SU-DHL-6 (cell line): Measurements from ENCODE around the gene ZNF774.
"Not testable (repeated sequence)": the region's sequence is repeated elsewhere in the genome, so short reads cannot be mapped to it uniquely, and the experiment has no call there.

ENCODE experiments used
- H2AFZ ChIP-seq: fragments of 200-600 bp; sonication (generic); 2 replicates; pipeline ENCODE4 v1.6.1; 2014; ENCODE audit warnings: low read depth, mild to moderate bottlenecking, moderate library complexity, mixed read lengths, antibody characterized with exemption, low read length; ENCODE audit not compliant: severe bottlenecking
- H3F3A ChIP-seq: fragments of 200-600 bp; shearing (Covaris generic); 2 replicates; pipeline ENCODE4 v1.6.0; 2016; ENCODE audit warnings: antibody characterized with exemption, mild to moderate bottlenecking; ENCODE audit not compliant: insufficient read depth
- H3K27ac ChIP-seq: fragments of 200-600 bp; sonication (generic); 2 replicates; pipeline ENCODE4 v1.5.1; 2016; ENCODE audit warnings: low read depth, mild to moderate bottlenecking, low read length, moderate library complexity, mixed read lengths
- H3K27me3 ChIP-seq: fragments of 200-600 bp; sonication (generic), shearing (Covaris generic); 2 replicates; pipeline ENCODE4 v1.6.0; 2014; ENCODE audit warnings: mild to moderate bottlenecking, low read length
- H3K36me3 ChIP-seq: fragments of 200-600 bp; sonication (generic); 2 replicates; pipeline ENCODE4 v1.6.1; 2014; ENCODE audit warnings: mild to moderate bottlenecking, low read length, mixed read lengths
- H3K4me2 ChIP-seq: fragments of 300-600, 200-600 bp; shearing (Covaris generic), sonication (generic); 2 replicates; pipeline ENCODE4 v1.6.0; 2014; ENCODE audit warnings: low read length, low read depth, mild to moderate bottlenecking; ENCODE audit not compliant: poor library complexity, severe bottlenecking
- H3K4me3 ChIP-seq: fragments of 200-600 bp; sonication (generic); 2 replicates; pipeline ENCODE4 v1.5.1; 2014; ENCODE audit warnings: antibody characterized with exemption, low read length, mild to moderate bottlenecking, mixed read lengths; ENCODE audit not compliant: insufficient read depth, poor library complexity, severe bottlenecking
- H3K79me2 ChIP-seq: fragments of 200-600 bp; sonication (generic); 2 replicates; pipeline ENCODE4 v1.6.1; 2014; ENCODE audit warnings: mild to moderate bottlenecking, low read length, moderate library complexity; ENCODE audit not compliant: insufficient read depth
- H3K9ac ChIP-seq: fragments of 200-600 bp; sonication (generic); 2 replicates; pipeline ENCODE4 v1.7.0; 2014; ENCODE audit warnings: mild to moderate bottlenecking, low read length
- H3K9me2 ChIP-seq: fragments of 200-600 bp; sonication (generic); replicated peaks from 2 replicates; pipeline ENCODE4 v1.6.1; 2014; ENCODE audit warnings: low read length; ENCODE audit not compliant: insufficient read depth
- H3K9me3 ChIP-seq: fragments of 200-600 bp; sonication (generic); 2 replicates; pipeline ENCODE4 v1.6.1; 2014; ENCODE audit warnings: low read length, mixed read lengths; ENCODE audit not compliant: insufficient read depth
- H4K20me1 ChIP-seq: fragments of 200-600 bp; sonication (generic); 2 replicates; pipeline ENCODE4 v1.6.1; 2014; ENCODE audit warnings: low read depth, mild to moderate bottlenecking, antibody characterized with exemption, low read length, moderate library complexity, mixed read lengths
- CTCF ChIP-seq: fragments of 200-600 bp; sonication (generic); IDR thresholded peaks from one replicate; pipeline ENCODE4 v1.5.1; 2017; ENCODE audit warnings: antibody characterized with exemption, mild to moderate bottlenecking, low read length, moderate library complexity; ENCODE audit not compliant: insufficient read depth, poor library complexity, severe bottlenecking
- EZH2phosphoT487 ChIP-seq: fragments of 200-600 bp; sonication (generic), shearing (Covaris generic); conservative IDR thresholded peaks from 2 replicates; pipeline ENCODE4 v1.6.1; 2018; ENCODE audit warnings: mild to moderate bottlenecking, antibody characterized with exemption, low read length, moderate library complexity, mixed read lengths

Gene ZNF774

GRCh38 chr15:90408657-90409056 is 56.6 kb downstream of the ZNF774 start:
- Histone ChIP-seq H4K20me1 (peaks cover 18% of the 10 kb centered on the region), H3K4me2 (no peak overlapping the region), H3K9me3 (no peaks in the 10 kb centered on the region), H3K9me2 (no peaks in the 10 kb centered on the region), H3K27ac (no peak overlapping the region), H3K27me3 (no peaks in the 10 kb centered on the region), H2AFZ (no peak overlapping the region), H3K4me3 (no peak overlapping the region), H3K79me2 (peaks cover 86% of the 10 kb centered on the region), H3K36me3 (0 out of 2 replicates have a peak, but pooled peaks cover 4% of the 10 kb centered on the region), H3F3A (no peaks in the 10 kb centered on the region; the same call in 1 of the 2 replicates), H3K9ac (no peak overlapping the region)
- TF ChIP-seq EZH2phosphoT487 (no peak), CTCF (no peak)

DNA sequence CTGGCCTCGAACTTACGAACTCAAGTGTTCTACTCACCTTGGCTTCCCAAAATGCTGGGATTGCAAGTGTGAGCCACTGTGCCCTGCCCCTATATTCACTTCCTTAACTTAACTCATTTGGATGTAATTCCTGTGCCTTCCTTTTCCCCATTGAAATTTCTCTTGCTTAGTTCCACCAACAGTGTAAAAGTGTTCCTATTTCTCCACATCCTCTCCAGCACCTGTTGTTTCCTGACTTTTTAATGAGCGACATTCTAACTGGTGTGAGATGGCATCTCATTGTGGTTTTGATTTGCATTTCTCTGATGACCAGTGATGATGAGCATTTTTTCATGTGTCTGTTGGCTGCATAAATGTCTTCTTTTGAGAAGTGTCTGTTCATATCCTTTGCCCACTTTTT is 57.5 kb downstream of the ZNF774 start:
- H3K9me2 ChIP-seq, H3F3A ChIP-seq, H3K4me3 ChIP-seq, H3K4me2 ChIP-seq, H3K36me3 ChIP-seq, H3K9ac ChIP-seq, H3K27ac ChIP-seq, H3K9me3 ChIP-seq, H2AFZ ChIP-seq, H3K27me3 ChIP-seq: not testable (repeated sequence)
- H3K79me2 ChIP-seq, result peaks cover 81% of the 10 kb centered on the region
- H4K20me1 ChIP-seq, result peaks cover 18% of the 10 kb centered on the region

- not testable (repeated sequence) for H3F3A ChIP-seq, H3K4me3 ChIP-seq, H2AFZ ChIP-seq, H3K9ac ChIP-seq, H3K9me2 ChIP-seq, H3K4me2 ChIP-seq, H3K27ac ChIP-seq, H3K9me3 ChIP-seq, H3K36me3 ChIP-seq, H3K27me3 ChIP-seq
- Histone ChIP-seq H4K20me1 (peaks cover 14% of the 10 kb centered on the region; the same call in 1 of the 2 replicates), H3K79me2 (peaks cover 78% of the 10 kb centered on the region)
Observed at GRCh38 chr15:90410316-90410715, 58.2 kb downstream of the ZNF774 start.

- Histone ChIP-seq H2AFZ (no peak overlapping the region), H3K27me3 (no peaks in the 10 kb centered on the region), H3K27ac (no peak overlapping the region), H3K9ac (no peak overlapping the region), H3K4me3 (no peak overlapping the region), H3K36me3 (0 out of 2 replicates have a peak, but pooled peaks cover 8% of the 10 kb centered on the region), H3K9me2 (no peaks in the 10 kb centered on the region), H3K79me2 (peaks cover 75% of the 10 kb centered on the region), H4K20me1 (peaks cover 9% of the 10 kb centered on the region; the same call in 1 of the 2 replicates), H3K9me3 (no peaks in the 10 kb centered on the region), H3K4me2 (no peak overlapping the region), H3F3A (no peaks in the 10 kb centered on the region; the same call in 1 of the 2 replicates)
- TF ChIP-seq CTCF (no peak), EZH2phosphoT487 (no peak)
Observed at GRCh38 chr15:90411176-90411575, 59.1 kb downstream of the ZNF774 start.
